ENCODE data around the gene CEP170.
"Not testable (repeated sequence)": the region's sequence is repeated elsewhere in the genome, so short reads cannot be mapped to it uniquely, and the experiment has no call there.

GRCh38 chr1:243186201-243186995, 68.7 kb downstream of the CEP170 start:
- TF ChIP-seq CTCF (IDR thresholded peaks at IDR 0.05; ENCODE audit: low read depth, low read length); EZH2phosphoT487 (IDR thresholded peaks at IDR 0.05; ENCODE audit: low read depth): not testable (repeated sequence)
